ENCODE results near the gene CDK14.

The CDK14 gene

GRCh38 chr7:91093181-91093580 is 497.1 kb downstream of the CDK14 start:
- DNase-seq (ENCODE audit: low read depth in 2 of 2) = no peak

- no peak for DNase-seq (ENCODE audit: low read depth in 2 of 2)
Measured at GRCh38 chr7:91098566-91098965, 502.4 kb downstream of the CDK14 start.

- DNase-seq (ENCODE audit: low read depth in 2 of 2) = no peak
Measured at GRCh38 chr7:91103363-91103762, 507.2 kb downstream of the CDK14 start.

- no peak for DNase-seq (ENCODE audit: low read depth in 2 of 2)
Measured at GRCh38 chr7:91107460-91107859, 511.3 kb downstream of the CDK14 start.

GRCh38 chr7:91109200-91109599 is 513.1 kb downstream of the CDK14 start:
- no peak for DNase-seq (ENCODE audit: low read depth in 2 of 2)

- DNase-seq (ENCODE audit: low read depth in 2 of 2) = no peak
Measured at GRCh38 chr7:91112902-91113341, 516.8 kb downstream of the CDK14 start.

- no peak for DNase-seq (ENCODE audit: low read depth in 2 of 2)
Measured at GRCh38 chr7:91114232-91114631, 518.1 kb downstream of the CDK14 start.

- no peak for DNase-seq (ENCODE audit: low read depth in 2 of 2)
Measured at GRCh38 chr7:91126762-91127161, 530.6 kb downstream of the CDK14 start.

GRCh38 chr7:91127325-91127724 is 531.2 kb downstream of the CDK14 start:
- no peak for DNase-seq (ENCODE audit: low read depth in 2 of 2)

GRCh38 chr7:91127959-91128358 is 531.8 kb downstream of the CDK14 start:
- no peak for DNase-seq (ENCODE audit: low read depth in 2 of 2)

- no peak for DNase-seq (ENCODE audit: low read depth in 2 of 2)
Measured at GRCh38 chr7:91128683-91129348, 532.7 kb downstream of the CDK14 start.

GRCh38 chr7:91135300-91135699 is 539.2 kb downstream of the CDK14 start:
- DNase-seq (ENCODE audit: low read depth in 2 of 2) = no peak

- DNase-seq (ENCODE audit: low read depth in 2 of 2) = no peak
Measured at GRCh38 chr7:91135703-91136430, 539.7 kb downstream of the CDK14 start.

- no peak for DNase-seq (ENCODE audit: low read depth in 2 of 2)
Measured at GRCh38 chr7:91137153-91137787, 541.1 kb downstream of the CDK14 start.

- DNase-seq (ENCODE audit: low read depth in 2 of 2) = no peak
Measured at GRCh38 chr7:91137788-91138368, 541.8 kb downstream of the CDK14 start.

GRCh38 chr7:91140286-91140685 is 544.2 kb downstream of the CDK14 start:
- DNase-seq (ENCODE audit: low read depth in 2 of 2) = no peak

- DNase-seq (ENCODE audit: low read depth in 2 of 2) = no peak
Measured at GRCh38 chr7:91140982-91141381, 544.9 kb downstream of the CDK14 start.

GRCh38 chr7:91142743-91143142 is 546.6 kb downstream of the CDK14 start:
- no peak for DNase-seq (ENCODE audit: low read depth in 2 of 2)

- DNase-seq (ENCODE audit: low read depth in 2 of 2) = no peak
Measured at GRCh38 chr7:91149341-91150246, 553.5 kb downstream of the CDK14 start.

- no peak for DNase-seq (ENCODE audit: low read depth in 2 of 2)
Measured at GRCh38 chr7:91151916-91152315, 555.8 kb downstream of the CDK14 start.

Data from stimulated activated CD8-positive, alpha-beta memory T cell treated with anti-CD3 and anti-CD28 coated beads, Interleukin-7, amount 100 ng/mL, for 4 hours (primary cell).